Measurements from ENCODE around the gene NFE2. TPM values are rescaled to one million over a fixed set of nuclear protein-coding genes. Genes with fewer than 3 reads are reported as not detected.

The NFE2 gene

GRCh38 chr12:54246011-54246641 lies 54.7 kb downstream of the NFE2 start:
- Histone ChIP-seq H3K4ac (ENCODE audit: low read depth, low read length) (no peak overlapping the region), H3K27ac (ENCODE audit: low read depth, low read length) (no peak overlapping the region), H3K36me3 (ENCODE audit: control insufficient read depth, insufficient read depth, low read length) (peaks cover 9% of the 10 kb centered on the region), H3K27me3 (ENCODE audit: insufficient read depth, low read length, poor library complexity) (no peaks in the 10 kb centered on the region), H3K79me2 (ENCODE audit: control insufficient read depth, insufficient read depth, low read length) (no peaks in the 10 kb centered on the region), H3K56ac (ENCODE audit: low read length) (no peak overlapping the region), H3K4me1 (ENCODE audit: control insufficient read depth, low read depth, low read length) (no peaks in the 10 kb centered on the region), H3K23ac (ENCODE audit: low read length) (no peak overlapping the region), H3K79me1 (ENCODE audit: low read length) (peaks cover 4% of the 10 kb centered on the region), H4K5ac (ENCODE audit: low read length) (no peak overlapping the region), H3K18ac (ENCODE audit: low read length) (no peak overlapping the region), H3K9ac (ENCODE audit: low read length) (no peak overlapping the region), H3K4me3 (ENCODE audit: low read length) (no peak overlapping the region), H2BK120ac (ENCODE audit: low read depth, low read length) (no peak overlapping the region), H4K8ac (ENCODE audit: low read depth, low read length) (no peak overlapping the region), H2AK5ac (ENCODE audit: low read length) (no peak overlapping the region), H2BK15ac (replicated peaks; ENCODE audit: low read depth) (no peak overlapping the region), H2BK5ac (ENCODE audit: low read length) (no peak overlapping the region), H3K4me2 (ENCODE audit: low read length) (no peak overlapping the region)
- no CpG with 5 or more reads among the region's 6 CpGs for WGBS (ENCODE audit: extremely low coverage, insufficient coverage, low lambda C conversion rate)
- no peak for DNase-seq

Small RNAs within 50 kb of the gene (small RNA-seq; reads per million reads assigned to genes)
- gene MIR148B (ENCODE audit: insufficient read depth) (3,929 reads per million, percentile 99 among the genes with 10 or more reads in this experiment), gene RN7SL390P (ENCODE audit: insufficient read depth) (not detected), gene RN7SL744P (ENCODE audit: insufficient read depth) (not detected), gene RNU6-950P (ENCODE audit: insufficient read depth) (not detected)

All from mesendoderm (in vitro differentiated cells).